WTC11 (cell line): ENCODE results near the gene ZNF81.

Experiments
- AFF4 ChIP-seq: sonication (generic); formaldehyde crosslinking; IDR thresholded peaks from 2 replicates; pipeline ENCODE4 v1.8.1; 2023; ENCODE audit warnings: mild to moderate bottlenecking, missing genetic modification reagents, borderline replicate concordance
- ARID4B ChIP-seq: sonication (generic); formaldehyde crosslinking; IDR thresholded peaks from 2 replicates; pipeline ENCODE4 v1.8.0; 2023; ENCODE audit warnings: missing genetic modification reagents, mild to moderate bottlenecking, borderline replicate concordance
- PRDM15 ChIP-seq: sonication (generic); formaldehyde crosslinking; IDR thresholded peaks from 2 replicates; pipeline ENCODE4 v1.8.0; 2022; ENCODE audit warnings: missing genetic modification reagents

- no peak for TF ChIP-seq AFF4
- no peak for TF ChIP-seq PRDM15 (CRISPR knock-in tag)
- no peak for TF ChIP-seq ARID4B
Observed at GRCh38 chrX:47807548-47807947, 29.2 kb upstream of the ZNF81 start.
